HG03521 (cell line): Measurements from ENCODE around the gene PUS1.

Source experiments
- ATAC-seq: cut with Tn5 transposase; IDR thresholded peaks from one replicate; pipeline ENCODE4 v1.9.1; 2021; ENCODE audit warnings: mild to moderate bottlenecking, moderate library complexity; ENCODE audit not compliant: unreplicated experiment

PUS1 gene

DNA sequence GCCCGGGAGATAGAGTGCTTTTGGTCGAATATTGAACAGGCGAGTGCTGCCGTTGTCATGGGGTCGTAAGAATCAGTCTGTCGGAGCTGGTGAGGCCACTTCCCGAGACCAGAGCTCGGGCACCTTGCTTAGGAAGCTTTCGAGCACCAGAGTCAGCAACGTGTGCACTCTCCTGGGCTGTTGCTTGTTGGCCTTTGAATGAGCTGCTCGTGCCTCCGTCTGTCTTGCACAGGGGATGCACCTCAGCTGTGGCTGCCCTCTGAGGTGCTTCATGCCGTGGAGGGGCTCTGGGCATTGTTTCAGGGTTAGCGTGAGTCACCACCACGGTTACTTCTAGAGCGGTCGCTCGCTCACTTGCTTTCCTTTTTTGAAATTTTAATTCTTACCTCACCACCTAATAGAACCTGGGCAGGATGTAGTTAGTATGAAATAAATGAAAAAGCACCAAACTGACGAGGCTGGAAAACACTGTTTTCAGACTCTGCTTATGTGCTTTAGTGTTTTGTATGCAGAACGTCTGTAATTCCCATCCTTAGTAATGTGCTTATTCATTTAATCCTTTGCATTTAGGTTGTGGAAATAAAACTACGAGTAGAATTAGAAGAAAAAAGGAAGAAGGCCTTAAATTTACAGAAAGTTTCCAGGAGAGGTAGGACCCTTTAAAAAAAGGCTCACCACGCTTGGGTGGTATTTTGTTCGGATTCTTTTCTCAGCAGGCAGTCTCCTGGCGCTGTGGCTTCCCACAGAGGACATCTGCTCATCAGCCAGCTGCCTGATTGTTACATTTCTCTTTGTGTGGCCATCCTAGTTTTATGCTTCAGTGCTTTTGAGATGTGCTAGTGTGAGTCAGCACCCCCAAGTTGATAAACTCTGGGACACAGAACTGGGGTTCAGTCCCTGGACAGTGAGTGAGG is 61.2 kb downstream of the PUS1 start:
- ATAC-seq, result no peak

DNA sequence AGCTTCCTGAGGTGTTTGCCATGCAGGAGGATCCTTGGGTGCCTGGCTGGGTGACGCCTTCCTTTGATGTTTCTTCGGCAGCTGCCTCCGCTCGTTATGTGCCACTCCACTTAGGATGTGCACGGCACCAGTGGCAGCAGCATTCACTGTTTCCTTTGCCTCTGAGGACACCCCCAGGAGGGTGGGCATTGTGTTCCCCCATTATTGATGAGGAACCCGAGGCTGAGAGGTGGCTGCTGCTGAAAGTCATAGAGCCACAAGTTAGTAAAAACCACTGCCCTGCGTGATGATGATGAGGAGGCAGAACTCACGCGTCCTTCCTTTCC is 61.9 kb downstream of the PUS1 start:
- ATAC-seq, result no peak

DNA sequence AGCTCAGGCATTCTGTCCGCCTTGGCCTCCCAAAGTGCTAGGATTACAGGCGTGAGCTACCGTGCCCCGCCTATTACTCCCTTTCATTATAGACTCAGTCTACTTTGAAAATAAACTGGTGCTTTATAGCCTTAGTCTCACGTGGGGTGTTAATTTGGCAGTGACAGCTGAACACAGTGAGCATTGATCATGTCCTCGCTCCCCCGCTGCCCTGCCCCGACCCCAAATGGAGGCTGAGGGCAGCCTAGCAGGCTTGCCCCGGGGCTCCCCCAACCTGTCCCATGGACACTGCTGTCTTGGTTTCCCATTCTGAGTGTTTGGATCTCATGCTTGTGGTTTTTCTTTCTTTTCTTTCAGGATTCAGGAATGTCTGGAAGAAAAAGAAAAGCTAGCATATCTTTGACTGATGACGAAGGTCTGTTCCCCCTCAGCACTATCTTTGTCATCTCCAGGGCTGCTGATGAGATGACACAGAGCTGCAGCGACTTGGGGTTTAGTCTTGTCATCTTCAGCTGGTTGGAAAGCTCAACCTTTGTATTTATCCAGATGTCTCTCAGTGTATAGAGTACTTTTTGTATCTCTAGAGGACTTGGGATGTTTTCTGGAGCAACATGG is 62.8 kb downstream of the PUS1 start:
- no peak for ATAC-seq

DNA sequence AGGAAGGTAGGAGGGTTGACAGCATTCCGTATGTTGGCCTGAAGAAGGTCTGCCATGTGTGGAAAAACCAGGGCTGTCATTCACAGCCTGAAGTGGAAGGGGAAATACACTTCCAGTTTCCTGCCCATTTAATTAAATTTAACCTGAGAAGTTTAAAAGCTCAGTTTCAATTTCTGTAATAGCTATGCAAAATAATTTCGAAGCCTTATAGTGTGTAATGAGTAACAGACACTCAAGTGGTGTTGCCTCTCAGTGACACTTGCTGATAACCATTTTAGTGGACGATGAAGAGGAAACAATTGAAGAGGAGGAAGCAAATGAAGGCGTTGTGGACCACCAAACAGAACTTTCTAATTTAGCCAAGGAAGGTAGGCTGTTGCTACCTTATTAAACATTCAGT is 65.5 kb downstream of the PUS1 start:
- ATAC-seq, result no peak
